Stimulated activated CD4-positive, alpha-beta T cell treated with anti-CD3 and anti-CD28 coated beads, Interleukin-1b, Interleukin-23, amount 100 ng/mL, for 1 hour (primary cell): ENCODE results near the gene DNPH1.

Experiments
- DNase-seq, 2 donors: peaks; one replicate each; pipeline ENCODE4 v3.0.0-alpha.2; 2020; ENCODE audit warnings: low read depth in 2 of 2

Gene DNPH1

GRCh38 chr6:43181942-43182860, 47.1 kb downstream of the DNPH1 start, which contains the start of gene CUL9:
TSS of gene CUL9 (plus strand) at chr6:43182196. CDS start at chr6:43184311, 2,115 bp downstream.
- DNase-seq = peak; percentile 47 to 60

DNA sequence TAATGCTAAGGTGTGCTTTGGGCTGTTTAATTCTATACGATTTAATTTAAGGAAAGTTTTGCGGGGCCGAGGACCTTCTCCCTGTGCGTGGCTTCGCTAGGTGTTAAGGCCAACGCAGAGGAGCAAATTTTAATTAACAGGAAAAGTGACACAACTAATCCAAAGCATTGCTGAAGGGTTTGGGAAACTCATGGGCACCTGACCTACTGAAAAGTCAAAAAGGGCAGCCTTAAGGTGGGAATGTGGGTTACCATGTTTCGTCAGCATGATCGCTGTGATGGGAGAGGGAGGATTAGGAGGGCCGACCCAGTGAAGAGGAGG, 47.7 kb downstream of the DNPH1 start:
- DNase-seq = no peak

GRCh38 chr6:43180985-43181384, 48.3 kb downstream of the DNPH1 start:
- no peak for DNase-seq

DNA sequence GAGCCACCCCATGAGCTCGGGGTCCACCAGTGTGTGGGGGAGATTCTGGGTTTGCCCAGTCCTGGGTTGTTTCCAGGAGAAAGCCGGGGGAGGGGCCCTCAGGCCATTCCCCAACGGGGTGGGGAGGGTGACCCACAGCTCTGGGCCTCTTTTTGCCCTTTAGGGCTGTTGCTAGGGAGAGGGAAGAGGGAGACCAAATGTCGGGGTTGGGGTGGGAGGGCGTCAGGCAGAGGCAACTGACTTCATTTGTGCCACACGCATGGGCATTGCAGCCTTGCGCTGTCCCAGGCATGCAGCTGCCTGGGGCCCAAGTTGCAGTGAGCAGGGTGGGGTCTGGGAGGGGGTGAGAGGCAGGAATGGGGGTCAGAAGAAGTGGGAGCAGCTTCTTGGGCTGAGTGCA, 49.2 kb downstream of the DNPH1 start:
- DNase-seq = no peak

DNA sequence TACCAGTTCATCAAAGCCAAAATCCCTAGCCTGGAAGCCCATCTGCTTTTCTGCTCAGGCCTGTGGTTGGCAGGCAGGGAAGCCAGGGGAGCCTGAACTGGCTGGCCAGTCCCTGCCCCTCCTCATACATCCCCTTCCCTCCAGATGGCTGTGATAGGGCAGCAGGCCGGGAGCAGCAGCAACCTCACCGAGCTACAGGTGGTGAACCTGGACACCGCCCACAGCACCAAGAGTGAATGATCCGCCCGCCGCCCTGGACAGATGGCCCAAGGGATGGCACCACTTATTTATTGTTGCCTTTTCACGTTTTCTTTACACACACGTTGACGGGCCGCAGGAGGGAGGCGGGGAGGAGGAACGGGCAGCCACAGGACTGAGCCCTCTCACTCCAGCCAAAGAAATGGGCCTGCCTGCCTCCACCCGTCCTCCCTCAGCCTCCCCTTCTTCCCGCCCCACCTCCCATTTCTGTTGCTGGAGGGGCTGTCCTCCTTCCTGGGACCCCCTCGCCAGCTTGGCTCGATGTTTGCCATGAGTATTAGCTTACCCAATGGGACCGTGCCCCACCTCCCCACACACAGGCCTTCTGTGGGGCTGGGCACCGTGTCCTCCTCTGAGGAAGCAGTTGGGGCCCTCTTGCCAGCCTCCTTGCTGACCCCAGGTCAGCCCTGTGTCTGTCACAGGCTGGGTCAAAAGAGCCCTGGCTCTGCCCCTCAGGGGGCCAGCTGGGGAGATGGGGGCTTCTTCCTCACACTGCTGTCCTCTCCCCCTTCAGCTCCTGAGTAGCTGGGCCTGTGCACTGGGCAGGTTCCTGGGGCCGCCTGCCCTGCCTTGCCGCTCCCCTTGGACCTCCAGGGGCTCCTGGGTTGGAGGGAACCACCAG, 50.1 kb downstream of the DNPH1 start:
- DNase-seq = no peak

GRCh38 chr6:43178150-43178549, 51.1 kb downstream of the DNPH1 start:
- DNase-seq = no peak

GRCh38 chr6:43176423-43176786, 52.9 kb downstream of the DNPH1 start:
- DNase-seq = no peak

GRCh38 chr6:43175676-43176422, 53.4 kb downstream of the DNPH1 start:
- DNase-seq = no peak
